ENCODE data around the gene TOMM7. TPM values are rescaled to one million over a fixed set of nuclear protein-coding genes. Genes with fewer than 3 reads are reported as not detected.
"Not testable (repeated sequence)": the region's sequence is repeated elsewhere in the genome, so short reads cannot be mapped to it uniquely, and the experiment has no call there.

TOMM7 gene
- total RNA-seq, 1 experiment from 2014 or later = 391 TPM

DNA sequence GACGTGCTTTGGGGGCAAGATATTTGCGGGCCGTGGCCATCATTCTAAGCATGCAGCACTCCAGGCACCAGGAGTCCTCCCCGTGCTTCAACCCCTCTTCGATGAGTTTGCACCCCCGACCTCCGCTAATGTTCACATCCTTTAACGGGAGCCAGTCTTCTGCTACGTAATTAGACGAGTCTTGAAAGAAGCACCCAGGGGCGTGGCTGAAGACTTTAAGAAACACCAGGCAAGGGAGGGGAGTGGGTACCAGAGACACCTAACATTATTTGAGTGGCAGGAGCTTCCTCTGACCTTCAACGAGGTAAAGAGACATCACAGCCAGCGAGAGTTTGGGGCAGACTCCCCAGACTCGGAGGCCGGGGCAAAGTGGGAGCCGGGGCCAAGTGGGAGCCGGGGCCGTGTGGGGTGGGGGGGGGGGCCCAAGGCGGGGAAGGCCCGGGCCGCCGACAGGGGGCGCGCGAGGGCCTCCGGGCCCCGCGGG, 31.1 kb upstream of the TOMM7 start:
- peak; percentile 33 for DNase-seq (ENCODE audit: low spot score)

DNA sequence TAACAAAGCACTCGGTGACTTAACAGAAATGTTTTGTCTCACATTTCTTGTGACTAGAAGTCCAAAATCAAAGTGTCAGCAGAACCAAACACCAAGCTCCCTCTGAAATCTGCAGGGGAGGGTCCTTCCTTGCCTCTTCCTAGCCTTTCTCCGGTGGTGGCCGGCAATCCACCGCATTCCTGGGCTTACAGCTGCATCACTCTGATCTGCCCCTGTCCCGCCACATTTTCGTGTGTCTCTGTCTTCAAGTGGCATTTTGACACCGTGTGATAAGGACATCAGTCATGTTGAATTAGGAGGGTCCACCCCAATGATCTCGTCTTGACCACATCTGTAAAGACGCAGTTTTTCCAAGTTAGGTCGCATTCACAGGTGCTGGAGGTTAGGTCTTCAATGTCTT, 30.5 kb upstream of the TOMM7 start:
- DNase-seq (ENCODE audit: low spot score) = no peak

DNA sequence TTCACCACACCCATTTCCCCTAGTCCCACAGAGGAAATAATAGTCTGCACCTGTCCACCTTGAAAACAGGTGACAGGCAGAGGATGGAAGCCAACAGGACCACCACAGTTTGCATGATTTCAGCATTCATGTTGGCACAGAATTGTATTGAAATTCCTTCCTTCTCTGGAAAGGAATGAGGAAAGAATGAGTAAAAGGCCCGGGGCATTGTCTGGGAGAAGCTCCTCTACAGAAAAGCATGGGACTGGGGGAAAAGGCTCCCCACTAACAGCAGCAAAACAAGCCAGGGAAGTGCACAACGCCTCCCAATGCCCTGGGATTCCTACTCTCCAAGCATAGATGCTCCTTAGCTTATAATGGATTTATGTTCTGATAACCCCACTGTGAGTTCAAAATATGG, 28.5 kb upstream of the TOMM7 start:
- no peak for DNase-seq (ENCODE audit: low spot score)

DNA sequence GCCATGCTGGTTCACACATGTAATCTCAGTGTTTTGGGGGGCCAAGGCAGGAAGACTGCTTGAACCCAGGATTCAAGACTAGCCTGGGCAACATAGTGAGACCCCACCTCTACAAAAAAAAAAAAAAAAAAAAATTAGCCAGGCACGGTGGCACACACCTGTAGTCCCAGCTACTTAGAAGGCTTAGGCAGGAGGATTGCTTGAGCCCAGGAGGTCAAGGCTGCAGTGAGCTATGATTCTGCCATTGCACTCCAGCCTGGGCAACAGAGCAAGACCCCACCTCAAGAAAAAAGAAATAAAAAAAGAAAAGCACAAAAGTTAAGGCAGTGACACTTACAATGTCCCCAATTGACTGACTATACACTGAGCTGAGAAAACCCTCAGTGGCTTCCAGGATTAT, 27.7 kb upstream of the TOMM7 start:
- DNase-seq (ENCODE audit: low spot score) = not testable (repeated sequence)

DNA sequence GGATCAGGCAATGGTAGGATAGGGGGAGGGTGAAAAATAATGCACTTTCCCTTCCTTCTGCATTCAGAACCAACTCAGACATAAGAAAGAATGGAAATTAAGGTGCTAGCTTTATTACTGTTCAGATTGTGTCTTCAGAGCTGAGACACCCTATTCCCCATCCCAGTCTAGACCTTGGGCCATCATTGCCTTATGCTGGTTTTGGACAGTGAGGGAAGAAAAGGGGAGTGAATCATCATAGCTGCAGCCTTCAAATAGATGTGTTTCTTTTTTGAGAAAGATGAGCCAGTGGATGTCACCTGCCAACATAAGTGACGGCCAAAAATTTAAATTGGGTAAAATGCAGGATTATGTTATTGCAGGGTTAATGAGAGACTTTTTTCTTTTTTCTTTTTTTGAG, 27.0 kb upstream of the TOMM7 start:
- DNase-seq (ENCODE audit: low spot score) = no peak

DNA sequence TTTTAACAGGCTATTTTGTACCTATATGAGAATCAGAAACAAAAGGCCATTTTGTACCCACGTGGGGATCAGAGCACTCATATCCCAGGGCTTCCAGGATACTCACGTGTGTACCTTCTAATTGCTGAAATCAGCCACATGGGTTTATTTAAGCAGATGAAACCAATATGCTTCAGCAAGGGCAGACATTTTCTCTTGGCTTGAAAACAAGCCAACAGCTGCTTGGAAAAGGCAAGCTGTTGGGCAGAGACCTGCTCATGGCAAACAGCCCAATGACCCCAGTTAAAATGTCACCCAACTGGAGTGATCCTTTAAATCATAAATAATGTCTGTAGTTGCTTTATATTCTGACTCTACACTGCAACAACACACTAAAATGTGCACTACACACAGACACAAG, 26.5 kb upstream of the TOMM7 start:
- DNase-seq (ENCODE audit: low spot score) = no peak

DNA sequence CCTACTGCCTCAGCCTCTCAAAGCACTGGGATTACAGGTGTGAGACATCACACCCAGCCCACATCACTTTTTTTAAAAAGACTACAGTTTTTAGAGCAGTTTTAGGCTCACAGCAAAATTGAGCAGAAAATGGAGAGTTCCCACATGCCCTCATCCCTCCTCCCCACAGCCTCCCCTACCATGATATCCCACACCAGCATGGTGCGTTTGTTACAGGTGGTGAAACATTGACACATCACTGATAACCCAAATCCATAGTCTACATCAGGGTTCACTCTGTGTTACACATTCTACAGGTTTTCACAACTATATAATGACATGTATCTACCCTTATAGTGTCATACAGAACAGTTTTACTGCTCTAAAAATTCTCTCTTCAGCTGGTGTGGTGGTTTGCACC, 24.3 kb upstream of the TOMM7 start:
- no peak for DNase-seq (ENCODE audit: low spot score)

DNA sequence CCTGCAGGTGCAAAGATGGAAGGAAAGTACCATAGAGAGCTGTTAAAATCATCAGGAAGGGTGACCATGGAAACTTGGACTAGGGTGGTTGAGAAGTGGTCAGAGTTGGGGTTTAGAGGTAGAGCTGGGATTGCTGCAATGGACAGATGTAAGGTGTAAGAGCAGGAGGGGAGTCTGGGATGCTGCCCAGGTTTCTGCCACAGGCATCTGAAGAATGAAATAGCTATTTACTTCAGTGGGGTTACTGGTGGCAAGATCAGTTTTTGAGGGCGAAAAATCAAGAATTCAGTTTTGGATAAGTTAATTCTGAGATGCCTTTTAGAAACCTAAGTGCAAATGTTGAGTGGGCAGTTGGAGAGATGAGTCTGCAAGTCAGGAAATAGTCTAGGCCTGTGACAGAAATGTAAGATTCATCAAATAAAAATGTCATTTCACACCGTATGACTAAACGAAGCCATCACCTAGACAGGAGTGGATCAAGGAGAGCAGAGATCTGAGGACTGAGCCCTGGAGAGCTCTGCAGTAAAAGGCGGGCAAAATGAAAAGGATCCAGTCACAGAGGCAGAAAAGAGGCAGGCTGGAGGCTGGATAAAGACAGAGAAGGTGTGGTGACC, 22.7 kb upstream of the TOMM7 start:
- peak; percentile 60 for DNase-seq (ENCODE audit: low spot score)

DNA sequence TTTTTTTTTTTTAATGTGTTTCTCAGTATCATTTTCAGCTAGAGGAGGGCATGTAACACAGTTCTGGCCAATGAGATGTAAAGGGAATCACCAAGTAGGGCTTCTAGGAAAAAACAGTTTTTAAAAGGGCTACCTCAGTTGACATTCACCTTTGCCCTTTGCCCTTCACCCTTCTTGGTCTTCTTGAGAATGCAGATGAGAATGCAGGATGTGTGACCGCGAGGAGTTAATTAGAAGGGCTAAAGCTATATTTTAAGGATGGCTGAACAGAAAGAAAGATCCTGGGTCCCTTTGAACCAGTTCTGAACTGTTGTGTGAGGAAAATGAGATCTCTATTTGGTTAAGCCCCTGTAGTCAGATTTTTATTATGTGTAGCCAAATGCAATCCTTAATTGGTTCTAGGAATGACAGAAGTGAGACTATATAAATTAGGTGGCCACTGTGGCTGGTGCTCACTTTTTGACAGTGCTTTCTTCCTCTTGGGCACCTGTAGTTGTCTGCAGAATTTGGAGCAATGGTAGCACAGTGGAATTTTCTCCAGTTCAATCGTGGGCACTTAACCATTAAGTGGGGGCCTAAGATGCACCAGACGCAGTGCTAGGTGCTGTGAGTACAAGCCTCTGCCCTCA, 21.1 kb upstream of the TOMM7 start:
- DNase-seq (ENCODE audit: low spot score) = no peak

DNA sequence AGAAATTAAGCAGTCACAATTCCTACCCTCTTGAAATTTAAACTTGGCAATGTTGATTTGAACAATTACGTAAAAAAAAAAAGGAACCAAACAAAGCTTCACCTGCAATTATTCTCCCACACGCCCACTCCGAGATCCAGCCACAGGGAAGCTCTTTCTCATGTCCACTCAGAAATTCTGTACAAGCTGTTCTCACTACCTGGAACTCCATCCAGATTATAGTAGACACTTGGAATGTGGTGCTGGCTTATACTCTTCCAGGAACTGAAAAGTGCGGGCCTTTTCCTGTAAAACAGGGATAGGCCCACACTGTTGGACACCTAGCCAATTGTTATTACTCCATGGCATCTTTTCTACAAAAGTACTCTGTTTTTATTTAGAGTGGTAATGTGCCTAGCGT, 20.3 kb upstream of the TOMM7 start:
- DNase-seq (ENCODE audit: low spot score) = no peak

DNA sequence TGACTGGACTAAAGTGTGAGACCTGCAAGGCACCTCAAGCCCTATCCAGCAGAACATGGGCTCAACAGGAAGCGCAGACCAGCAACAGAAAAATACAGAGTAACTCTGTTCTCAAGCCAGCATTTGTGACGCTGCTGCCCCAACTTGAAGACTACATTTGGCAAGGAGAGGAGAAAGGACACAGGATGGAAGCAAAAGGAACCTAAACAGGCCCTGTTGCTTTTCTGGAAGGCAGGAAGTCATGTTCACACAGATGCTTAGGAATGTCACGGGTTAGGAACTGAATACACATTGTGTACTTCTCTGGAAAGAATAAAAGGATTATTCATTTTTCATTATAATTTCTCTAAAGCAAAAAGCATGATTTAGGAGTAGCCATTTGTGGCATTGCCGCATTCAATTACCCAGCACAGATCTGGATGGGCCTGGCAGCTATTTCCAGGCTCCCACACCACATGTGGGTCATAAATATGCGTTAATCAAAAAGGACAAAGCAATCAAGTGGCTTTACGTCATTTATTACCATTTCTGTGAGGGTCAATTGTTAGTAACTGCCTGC, 19.8 kb upstream of the TOMM7 start:
- no peak for DNase-seq (ENCODE audit: low spot score)

DNA sequence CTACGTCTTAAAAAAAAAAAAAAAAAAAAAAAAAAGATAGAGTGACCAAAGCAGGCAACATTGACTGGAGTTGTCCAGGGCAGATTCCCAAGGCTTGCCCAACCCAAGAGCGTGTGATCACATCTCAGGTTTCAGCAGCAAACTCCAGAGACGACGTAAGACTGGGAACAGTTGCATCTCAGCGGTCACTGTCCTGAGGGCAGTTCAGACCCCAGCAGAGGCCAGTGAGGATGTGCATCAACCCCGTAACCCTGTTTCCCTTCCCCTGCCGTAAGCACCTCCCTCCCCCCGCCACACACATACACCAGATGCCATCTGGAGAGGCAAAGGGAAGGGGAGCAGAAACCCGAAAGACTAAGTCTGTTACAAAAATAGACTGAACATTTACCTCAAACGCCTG, 19.3 kb upstream of the TOMM7 start:
- DNase-seq (ENCODE audit: low spot score) = no peak

DNA sequence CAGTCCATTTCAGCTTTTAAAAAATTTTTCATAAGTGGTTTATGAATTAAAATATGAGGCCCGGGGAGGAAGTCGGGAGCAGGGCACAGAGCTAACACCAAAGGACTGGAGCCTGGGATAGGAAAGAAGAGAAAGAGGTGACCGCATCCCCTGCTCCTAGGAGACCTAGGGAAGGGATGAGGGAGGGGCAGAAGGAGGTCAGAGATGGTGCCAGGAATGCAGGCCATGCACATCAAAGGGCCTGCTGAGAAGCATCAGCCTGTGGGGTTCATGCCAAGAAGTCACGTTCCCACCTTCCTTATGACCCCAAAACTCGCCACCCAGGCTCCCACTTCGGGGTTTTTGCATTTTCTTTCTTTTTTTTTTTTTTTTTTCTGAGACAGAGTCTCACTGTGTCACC, 14.7 kb upstream of the TOMM7 start:
- no peak for DNase-seq (ENCODE audit: low spot score)

DNA sequence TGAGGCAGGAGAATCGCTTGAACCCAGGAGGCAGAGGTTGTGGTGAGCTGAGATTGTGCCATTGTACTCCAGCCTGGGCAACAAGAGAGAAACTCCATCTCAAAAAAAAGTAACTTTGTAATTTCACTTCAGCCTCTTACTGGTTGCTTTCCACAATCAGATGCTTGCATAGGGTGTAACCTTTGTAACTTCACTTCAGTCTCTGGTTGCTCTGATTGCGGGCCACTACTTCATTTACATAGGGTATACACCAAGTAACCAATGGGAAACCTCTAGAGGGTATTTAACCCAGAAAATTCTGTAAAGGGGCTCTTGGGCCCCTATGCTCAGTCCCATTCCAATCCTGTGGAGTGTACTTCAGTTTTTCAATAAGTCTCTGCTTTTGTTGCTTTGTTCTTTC, 13.9 kb upstream of the TOMM7 start:
- not testable (repeated sequence) for DNase-seq (ENCODE audit: low spot score)

DNA sequence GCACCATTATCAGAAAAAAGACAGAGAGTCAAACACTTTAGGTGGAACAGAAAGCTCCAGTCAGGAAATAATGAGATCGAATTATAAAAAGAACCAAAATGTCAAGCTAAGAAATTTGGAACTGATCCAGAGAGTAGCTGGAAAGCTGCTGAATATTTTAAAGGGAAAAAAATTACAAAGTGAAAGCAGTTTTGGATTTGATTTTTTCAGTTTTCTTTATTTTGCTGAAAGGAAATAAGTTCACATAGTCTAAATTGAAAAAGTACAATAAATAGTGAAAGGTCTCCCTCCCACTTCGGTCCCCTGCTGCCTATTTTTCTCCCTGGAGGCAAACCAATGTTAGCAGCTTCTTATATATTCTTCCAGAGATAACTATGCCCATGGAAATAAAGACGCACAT, 11.3 kb upstream of the TOMM7 start:
- no peak for DNase-seq (ENCODE audit: low spot score)

DNA sequence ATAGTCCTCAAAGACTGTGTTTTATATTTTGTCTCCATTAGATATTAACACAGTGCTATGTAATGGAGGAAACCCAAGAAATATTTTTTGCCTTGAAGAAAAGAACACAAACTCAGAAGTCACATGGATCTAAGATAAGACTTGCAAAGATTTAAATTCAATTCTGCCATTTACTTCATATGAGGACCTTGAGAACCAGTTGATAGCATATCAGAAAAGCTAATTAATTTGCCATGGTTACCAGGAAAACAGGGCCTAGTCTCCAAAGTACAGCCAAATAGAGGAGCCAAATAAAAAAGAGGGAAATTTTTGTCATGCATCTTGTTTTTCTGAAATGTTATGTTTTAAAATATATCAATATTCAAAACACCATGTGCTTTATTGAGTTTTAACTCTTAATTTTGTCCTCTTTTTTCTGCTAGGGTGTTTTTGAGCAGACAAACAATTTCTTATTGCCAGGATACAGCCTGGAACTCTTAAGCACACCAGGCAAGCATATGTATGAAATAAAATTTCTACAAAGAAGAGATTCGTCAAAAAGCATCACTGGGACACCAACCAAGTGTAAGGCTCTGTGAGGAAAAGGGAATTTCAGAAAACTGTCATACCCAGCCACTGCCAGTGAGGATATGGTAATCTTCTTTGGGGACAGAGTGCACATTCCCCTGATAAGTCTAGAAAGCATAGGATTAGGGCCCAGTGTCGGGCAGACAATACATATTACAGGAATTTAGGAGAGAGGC, 10.6 kb upstream of the TOMM7 start:
- DNase-seq (ENCODE audit: low spot score) = no peak

DNA sequence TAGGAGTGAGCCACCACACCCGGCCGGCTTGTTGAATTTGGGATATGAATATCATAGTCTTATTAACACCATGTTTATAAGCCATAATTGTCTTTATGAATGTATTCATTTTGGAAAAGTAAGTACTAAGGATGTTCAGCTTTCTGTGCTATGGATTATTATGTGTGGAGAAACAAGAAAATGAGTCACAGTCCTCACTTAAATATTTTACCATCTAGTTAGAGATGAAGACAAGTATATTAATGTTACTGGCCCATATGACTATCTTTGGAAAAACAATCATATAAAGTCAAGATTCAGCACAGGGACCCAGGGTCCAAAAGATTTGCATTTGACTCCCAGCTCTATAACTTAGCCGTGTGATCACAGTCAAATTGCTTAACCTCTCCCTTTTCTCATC, 9.8 kb upstream of the TOMM7 start:
- no peak for DNase-seq (ENCODE audit: low spot score)

DNA sequence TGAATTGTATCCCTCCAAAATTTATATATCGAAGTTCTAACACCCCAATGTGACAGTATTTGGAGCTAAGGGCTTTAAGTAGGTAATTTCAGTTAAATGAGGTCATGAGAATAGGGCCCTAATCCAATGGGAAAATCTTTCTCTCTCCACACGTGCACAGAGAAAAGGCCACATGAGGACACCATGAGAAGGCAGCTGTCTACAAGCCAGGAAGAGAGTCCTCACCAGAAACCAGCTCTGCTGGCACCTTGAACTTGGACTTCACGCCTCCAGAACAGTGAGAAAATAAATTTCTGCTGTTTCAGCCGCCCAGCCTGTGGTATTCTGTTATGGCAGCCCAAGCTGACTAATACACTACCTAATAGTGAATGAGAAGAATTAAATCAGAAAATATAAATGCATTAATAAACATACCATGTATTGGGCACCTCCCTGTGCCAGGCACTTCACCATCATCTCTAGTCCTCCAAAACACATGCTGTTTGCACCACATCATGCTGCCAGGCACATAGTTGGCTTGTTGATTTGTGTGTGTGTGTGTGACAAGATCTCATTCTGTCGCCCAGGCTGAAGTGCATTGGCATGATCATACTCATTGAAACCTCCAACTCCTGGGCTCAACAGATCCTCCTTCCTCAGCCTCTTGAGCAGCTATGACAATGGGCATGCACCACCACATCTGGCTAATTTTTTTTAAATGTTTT, 9.1 kb upstream of the TOMM7 start:
- no peak for DNase-seq (ENCODE audit: low spot score)

DNA sequence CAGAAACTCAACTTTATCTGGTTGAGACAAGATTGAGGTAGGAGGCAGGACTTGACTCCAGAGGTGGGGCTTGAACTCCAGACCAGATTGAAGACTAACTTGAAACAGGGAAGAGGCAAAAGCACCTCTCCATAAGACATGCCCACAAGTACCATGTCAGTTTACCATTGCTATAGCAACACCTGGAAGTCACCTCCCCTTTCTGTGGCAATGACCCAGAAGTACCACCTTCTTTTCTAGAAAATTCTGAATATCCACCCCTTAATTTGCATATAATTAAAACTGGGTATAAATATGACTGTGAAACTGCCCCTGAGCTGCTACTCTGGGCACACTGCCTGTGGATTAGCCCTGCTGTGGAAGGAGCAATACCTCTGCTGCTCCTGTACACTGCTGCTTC, 4.9 kb upstream of the TOMM7 start:
- no peak for DNase-seq (ENCODE audit: low spot score)

DNA sequence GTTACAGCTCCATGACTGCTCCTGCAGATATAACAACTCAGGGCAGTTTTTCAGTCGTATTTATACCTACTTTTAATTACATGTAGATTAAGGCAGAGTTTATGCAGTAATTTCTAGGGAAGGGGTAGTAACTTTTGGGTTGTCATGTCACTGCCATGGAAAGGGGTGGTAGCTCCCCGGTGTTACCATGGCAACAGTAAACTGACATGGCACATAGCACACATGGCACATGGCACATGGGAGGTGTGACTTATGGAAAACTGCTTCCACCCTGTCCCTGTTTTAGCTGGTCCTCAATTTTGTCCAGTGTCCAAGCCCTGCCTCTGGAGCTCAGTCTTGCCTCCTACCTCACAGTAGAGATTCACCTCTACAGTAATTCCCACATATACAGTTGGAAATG, 3.9 kb upstream of the TOMM7 start:
- DNase-seq (ENCODE audit: low spot score) = no peak

DNA sequence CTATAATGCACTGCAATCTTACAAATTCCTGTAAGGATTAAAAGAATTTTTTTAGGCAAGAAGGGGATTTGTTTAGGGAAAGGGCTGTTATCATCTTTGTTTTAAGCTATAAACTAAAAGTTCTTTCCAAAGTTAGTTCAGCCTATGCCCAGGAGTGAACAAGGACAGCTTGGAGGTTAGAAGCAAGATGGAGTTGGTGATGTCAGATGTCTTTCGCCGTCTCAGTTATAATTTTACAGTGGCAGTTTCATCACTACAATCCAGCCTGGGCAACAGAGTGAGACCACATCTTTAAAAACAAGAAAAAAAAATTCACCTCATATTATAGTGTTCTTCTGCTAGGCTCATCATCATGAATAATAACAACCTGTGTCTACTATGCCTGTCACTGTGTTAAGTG, 2.1 kb upstream of the TOMM7 start:
- DNase-seq (ENCODE audit: low spot score) = no peak

DNA sequence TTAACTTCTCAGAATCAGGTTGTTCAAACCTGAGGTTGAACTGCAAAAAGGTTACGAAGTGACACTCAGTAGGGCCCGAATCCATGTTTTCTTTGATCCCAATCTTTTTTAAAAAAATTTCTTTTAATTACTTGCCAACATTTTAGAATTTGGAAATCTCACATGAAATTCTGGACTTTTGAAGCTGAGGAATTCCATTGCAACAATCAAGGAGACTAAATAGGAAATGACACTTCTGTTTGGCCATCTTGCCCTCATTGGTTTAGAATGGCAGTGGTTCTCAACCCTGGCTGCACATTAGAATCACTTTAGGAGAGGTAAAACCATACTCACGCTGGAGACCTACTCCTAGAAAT, 471 bp upstream of the TOMM7 start:
- no peak for DNase-seq (ENCODE audit: low spot score)

Measured in A172 (cell line).